GM06990 (cell line): ENCODE results near the gene ALDH1L2.

Experiments used
- DNase-seq: peaks from one replicate; pipeline ENCODE4 v3.0.0-alpha.2; 2011; ENCODE audit not compliant: insufficient read length; ENCODE audit errors: extremely low read depth
- H3K27me3 ChIP-seq: replicated peaks from 2 replicates; pipeline ENCODE4 v1.6.0; 2011; ENCODE audit warnings: low read length; ENCODE audit not compliant: control insufficient read depth, insufficient read depth
- H3K36me3 ChIP-seq: 2 replicates; pipeline ENCODE4 v1.5.1; 2011; ENCODE audit warnings: low read length; ENCODE audit not compliant: control insufficient read depth, insufficient read depth
- H3K4me3 ChIP-seq: replicated peaks from 2 replicates; pipeline ENCODE4 v1.5.1; 2011; ENCODE audit warnings: low read depth, mild to moderate bottlenecking, control low read depth, low read length
- TF ChIP-seq, protein P1 (sequence below): IDR thresholded peaks from 2 replicates; pipeline ENCODE4 v1.5.1; 2011; ENCODE audit warnings: low read length, control low read depth, mild to moderate bottlenecking, inconsistent platforms; ENCODE audit not compliant: insufficient read depth, poor library complexity, severe bottlenecking

ALDH1L2 gene

GRCh38 chr12:105071981-105072380, 12.3 kb downstream of the ALDH1L2 start:
- TF ChIP-seq, protein P1, sequence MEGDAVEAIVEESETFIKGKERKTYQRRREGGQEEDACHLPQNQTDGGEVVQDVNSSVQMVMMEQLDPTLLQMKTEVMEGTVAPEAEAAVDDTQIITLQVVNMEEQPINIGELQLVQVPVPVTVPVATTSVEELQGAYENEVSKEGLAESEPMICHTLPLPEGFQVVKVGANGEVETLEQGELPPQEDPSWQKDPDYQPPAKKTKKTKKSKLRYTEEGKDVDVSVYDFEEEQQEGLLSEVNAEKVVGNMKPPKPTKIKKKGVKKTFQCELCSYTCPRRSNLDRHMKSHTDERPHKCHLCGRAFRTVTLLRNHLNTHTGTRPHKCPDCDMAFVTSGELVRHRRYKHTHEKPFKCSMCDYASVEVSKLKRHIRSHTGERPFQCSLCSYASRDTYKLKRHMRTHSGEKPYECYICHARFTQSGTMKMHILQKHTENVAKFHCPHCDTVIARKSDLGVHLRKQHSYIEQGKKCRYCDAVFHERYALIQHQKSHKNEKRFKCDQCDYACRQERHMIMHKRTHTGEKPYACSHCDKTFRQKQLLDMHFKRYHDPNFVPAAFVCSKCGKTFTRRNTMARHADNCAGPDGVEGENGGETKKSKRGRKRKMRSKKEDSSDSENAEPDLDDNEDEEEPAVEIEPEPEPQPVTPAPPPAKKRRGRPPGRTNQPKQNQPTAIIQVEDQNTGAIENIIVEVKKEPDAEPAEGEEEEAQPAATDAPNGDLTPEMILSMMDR: no peak
- H3K27me3 ChIP-seq: no peaks in the 10 kb centered on the region
- H3K4me3 ChIP-seq: no peak overlapping the region
- no peak for DNase-seq
- H3K36me3 ChIP-seq: no peaks in the 10 kb centered on the region

- TF ChIP-seq, protein P1: no peak
Observed at GRCh38 chr12:105069936-105070702, 14.1 kb downstream of the ALDH1L2 start.

DNA sequence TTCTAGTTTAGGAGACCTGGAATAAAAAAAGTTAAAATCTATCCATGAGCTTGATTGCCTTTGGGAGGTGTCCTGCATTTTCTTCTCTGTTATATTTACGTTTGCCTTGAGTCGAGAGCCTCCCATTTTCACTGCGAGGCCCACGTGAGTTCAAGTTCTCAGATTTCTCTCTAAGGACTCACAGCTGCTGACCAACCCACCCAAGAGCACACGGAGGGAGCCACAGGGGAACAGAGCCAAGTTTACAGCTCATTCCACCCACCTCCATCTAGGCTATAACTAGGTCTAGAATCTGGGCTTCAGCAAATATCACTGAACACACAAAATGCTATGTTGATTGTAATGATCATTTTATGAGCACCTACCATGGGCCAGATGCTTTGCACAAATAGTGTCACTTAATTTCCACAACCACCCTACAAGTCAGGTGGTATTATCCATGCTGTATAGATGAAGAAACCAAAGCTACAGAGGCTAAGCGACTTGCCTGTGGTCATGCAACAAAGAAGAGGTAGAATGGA, 16.7 kb downstream of the ALDH1L2 start:
- no peak for DNase-seq
- TF ChIP-seq, protein P1: no peak
- no peak overlapping the region for H3K4me3 ChIP-seq
- no peaks in the 10 kb centered on the region for H3K36me3 ChIP-seq
- H3K27me3 ChIP-seq: no peaks in the 10 kb centered on the region

More at GRCh38 chr12:105069936-105070702, 14.1 kb downstream of the ALDH1L2 start:
- Histone ChIP-seq H3K4me3 (no peak overlapping the region), H3K36me3 (no peaks in the 10 kb centered on the region), H3K27me3 (no peaks in the 10 kb centered on the region)
- DNase-seq: no peak

DNA sequence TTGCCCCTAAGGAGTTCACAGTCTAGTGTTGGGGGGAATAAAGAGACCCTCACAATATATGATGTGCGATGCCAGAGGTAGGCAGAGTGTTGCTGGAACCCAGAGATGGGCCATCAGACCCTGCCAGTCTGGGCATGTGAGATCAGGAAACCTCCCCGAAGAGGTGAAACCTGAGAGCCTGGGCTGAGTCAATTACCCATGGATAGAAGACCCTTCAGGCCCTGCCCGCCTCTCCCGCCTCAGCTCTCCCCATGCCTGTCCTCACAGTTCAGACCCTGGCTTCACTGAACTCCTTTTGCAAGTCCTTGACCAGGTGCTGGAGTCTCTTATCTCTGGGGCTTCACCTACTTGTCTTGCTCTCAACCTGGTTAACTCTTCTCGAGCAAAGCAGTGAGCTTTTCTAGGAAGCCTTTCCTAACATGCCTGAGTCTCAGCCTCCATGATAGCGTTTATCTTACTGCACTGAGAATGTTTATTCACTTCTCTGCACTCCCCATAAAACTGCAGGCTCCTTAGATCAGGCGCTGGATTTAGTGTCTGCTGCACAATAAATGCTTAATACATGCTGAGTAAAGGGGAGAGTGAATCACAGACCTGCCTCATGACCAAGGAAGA, 19.6 kb downstream of the ALDH1L2 start:
- H3K27me3 ChIP-seq: no peaks in the 10 kb centered on the region; the same call in 1 of the 2 replicates
- no peak for DNase-seq
- no peaks in the 10 kb centered on the region for H3K36me3 ChIP-seq
- TF ChIP-seq, protein P1: no peak
- no peak overlapping the region for H3K4me3 ChIP-seq

DNA sequence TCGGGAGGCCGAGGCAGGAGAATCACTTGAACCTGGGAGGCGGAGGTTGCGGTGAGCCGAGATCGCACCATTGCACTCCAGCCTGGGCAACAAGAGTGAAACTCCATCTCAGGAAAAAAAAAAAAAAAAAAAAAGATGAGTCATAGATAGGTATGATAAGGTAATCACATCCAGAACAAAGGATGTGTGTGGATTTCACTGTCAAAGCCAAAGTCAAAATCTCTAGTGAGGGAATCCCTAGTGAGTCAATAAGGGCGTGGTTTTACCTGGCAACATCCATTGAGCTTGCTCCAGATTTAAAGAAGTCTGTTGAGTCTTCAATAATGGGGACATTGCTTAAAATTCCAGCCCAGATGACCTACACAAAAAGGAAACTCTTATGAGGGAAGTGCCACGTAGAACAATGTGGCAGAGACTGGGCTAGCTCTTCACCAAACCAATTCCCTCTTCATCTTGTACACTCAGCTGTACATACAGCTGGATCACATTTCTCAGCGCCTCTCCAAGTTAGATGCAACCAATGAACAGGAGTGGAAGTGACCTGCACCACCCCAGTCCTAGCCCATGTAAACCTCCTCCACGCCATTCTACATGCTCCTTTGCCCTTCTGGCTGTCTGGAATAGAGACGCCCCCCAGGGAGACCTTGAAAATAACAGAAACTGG, 23.4 kb downstream of the ALDH1L2 start:
- TF ChIP-seq, protein P1: no peak
- Histone ChIP-seq H3K27me3 (no peaks in the 10 kb centered on the region; the same call in 1 of the 2 replicates), H3K36me3 (no peaks in the 10 kb centered on the region), H3K4me3 (no peak overlapping the region)
- DNase-seq: no peak
